Cardiac muscle cell (in vitro differentiated cells and primary cell): ENCODE measurements around the gene TECR. TPM values are rescaled to one million over a fixed set of nuclear protein-coding genes. Genes with fewer than 3 reads are reported as not detected.
A peak's percentile ranks its signal among the peaks of the same experiment; 100 is the strongest.

Experiments used
- DNase-seq, 2 donors: peaks; one replicate each; pipeline versions ENCODE4 v3.0.0 to v3.0.0-alpha.2; 2010 to 2017; ENCODE audit warnings: low read depth in 1 of 2, low spot score in 1 of 2
- H3K27ac ChIP-seq: fragments of 200-600 bp; sonication (generic); 2 replicates; pipeline ENCODE4 v1.5.1; 2016
- H3K27me3 ChIP-seq: fragments of 200-600 bp; sonication (generic); 2 replicates; pipeline ENCODE4 v1.6.0; 2016; ENCODE audit warnings: control low read depth
- H3K36me3 ChIP-seq: fragments of 200-600 bp; sonication (generic); 2 replicates; pipeline ENCODE4 v1.5.1; 2016; ENCODE audit warnings: control low read depth
- H3K4me1 ChIP-seq: fragments of 200-600 bp; sonication (generic); 2 replicates; pipeline ENCODE4 v1.8.1; 2017; ENCODE audit warnings: low read depth, mild to moderate bottlenecking, mixed run types
- H3K4me3 ChIP-seq: fragments of 200-600 bp; sonication (generic); 2 replicates; pipeline ENCODE4 v1.5.1; 2016; ENCODE audit warnings: mild to moderate bottlenecking
- H3K9me3 ChIP-seq: fragments of 200-600 bp; sonication (generic); 2 replicates; pipeline ENCODE4 v1.5.1; 2017; ENCODE audit warnings: low read depth, mild to moderate bottlenecking, control low read depth
- CTCF ChIP-seq: IDR thresholded peaks from 2 replicates; pipeline ENCODE4 v1.5.1; 2012; ENCODE audit warnings: low read depth, mild to moderate bottlenecking, low read length
- polyA plus RNA-seq: library from polyadenylated mRNA; unstranded; fragments of >200 nt; fragmentation: Nextera tagmentation; extraction: Ambion mirVana; gene quantifications from 2 replicates; pipeline ENCODE4 v1.2.1, GENCODE V29; 2016
- total RNA-seq: library from RNA; depleted of rRNA; stranded (reverse); fragments of >200 nt; gene quantifications from 2 replicates; pipeline ENCODE4 v1.2.3, GENCODE V29; 2016

TECR gene
- total and polyA plus RNA-seq, 2 experiments from 2014 or later, result 83.1 to 345 TPM

GRCh38 chr19:14558370-14559066 is 29.1 kb downstream of the TECR start:
- no peak for DNase-seq
- no peak overlapping the region for H3K4me3 ChIP-seq
- H3K4me1 ChIP-seq, result peaks cover 28% of the 10 kb centered on the region
- H3K27me3 ChIP-seq, result no peaks in the 10 kb centered on the region
- no peak for TF ChIP-seq CTCF
- no peaks in the 10 kb centered on the region for H3K36me3 ChIP-seq
- H3K9me3 ChIP-seq, result no peaks in the 10 kb centered on the region
- H3K27ac ChIP-seq, result peak overlapping the region; percentile 14

GRCh38 chr19:14559916-14560775 is 30.8 kb downstream of the TECR start:
- Histone ChIP-seq H3K27me3 (no peaks in the 10 kb centered on the region), H3K4me3 (no peak overlapping the region), H3K4me1 (peaks cover 28% of the 10 kb centered on the region), H3K9me3 (no peaks in the 10 kb centered on the region), H3K36me3 (peaks cover under 1% of the 10 kb centered on the region), H3K27ac (peak overlapping the region; percentile 92)
- no peak for TF ChIP-seq CTCF
- DNase-seq, result no peak

- Histone ChIP-seq H3K9me3 (no peaks in the 10 kb centered on the region), H3K4me3 (no peak overlapping the region), H3K27ac (peak overlapping the region; percentile 92), H3K4me1 (peaks cover 28% of the 10 kb centered on the region), H3K27me3 (no peaks in the 10 kb centered on the region), H3K36me3 (peaks cover 3% of the 10 kb centered on the region)
- no peak for DNase-seq
- no peak for TF ChIP-seq CTCF
Measured at GRCh38 chr19:14560776-14561108, 31.3 kb downstream of the TECR start.

GRCh38 chr19:14561249-14561648 is 31.9 kb downstream of the TECR start:
- H3K4me1 ChIP-seq, result peaks cover 28% of the 10 kb centered on the region
- no peak for TF ChIP-seq CTCF
- no peak overlapping the region for H3K4me3 ChIP-seq
- DNase-seq, result no peak
- H3K27me3 ChIP-seq, result no peaks in the 10 kb centered on the region
- peak overlapping the region; percentile 92 for H3K27ac ChIP-seq
- H3K36me3 ChIP-seq, result peaks cover 3% of the 10 kb centered on the region
- no peaks in the 10 kb centered on the region for H3K9me3 ChIP-seq

GRCh38 chr19:14561847-14562351 is 32.5 kb downstream of the TECR start:
- Histone ChIP-seq H3K36me3 (peaks cover 3% of the 10 kb centered on the region), H3K4me3 (no peak overlapping the region), H3K9me3 (no peaks in the 10 kb centered on the region), H3K27ac (peak overlapping the region; percentile 92), H3K27me3 (no peaks in the 10 kb centered on the region), H3K4me1 (peaks cover 28% of the 10 kb centered on the region)
- DNase-seq, result peak; percentile 25 to 48
- TF ChIP-seq CTCF, result no peak
